Head of caudate nucleus (tissue), 42 donors: ENCODE data around the gene TP53AIP1.
A peak's percentile ranks its signal among the peaks of the same experiment; 100 is the strongest.

Experiments
- DNase-seq, 42 donors: peaks; one replicate each; pipeline versions ENCODE4 v3.0.0 to v3.0.0-alpha.2; 2020 to 2021; ENCODE audit warnings: mixed read lengths in 7 of 42
- intact Hi-C: fragments of 100-400 bp; cut with DNase I; formaldehyde crosslinking; loops from one replicate; pipeline ENCODE4 v1.15.0; 2022

The TP53AIP1 gene

DNA sequence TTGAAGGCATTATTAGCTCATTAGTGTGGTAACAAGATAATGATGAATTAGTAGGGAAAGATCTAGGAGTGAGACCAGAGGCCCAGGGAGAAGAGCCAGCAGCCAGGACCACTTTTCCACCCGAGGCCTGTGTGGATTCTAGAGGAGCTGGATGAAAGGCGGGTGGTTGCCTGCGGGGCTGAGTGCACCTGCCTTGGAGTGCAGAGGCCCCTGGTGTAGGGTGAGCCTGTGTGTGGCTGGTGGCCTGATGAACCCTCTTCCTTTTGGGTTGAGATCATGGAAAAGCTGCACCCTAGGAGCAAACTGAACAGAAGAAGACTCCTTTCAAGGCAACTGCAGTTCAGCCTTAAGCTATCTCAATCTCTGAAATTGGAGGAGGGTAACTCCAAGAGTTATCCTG is 5.9 kb upstream of the TP53AIP1 start:
- intact Hi-C loops = no loop called here
- peak in 1 of 42 donors; percentile 24 for DNase-seq

GRCh38 chr11:128947773-128948172 is 5.1 kb upstream of the TP53AIP1 start:
- DNase-seq = no peak
- intact Hi-C loops = no loop called here

- DNase-seq = no peak
- intact Hi-C loops = no loop called here
Measured at GRCh38 chr11:128946648-128947047, 4.0 kb upstream of the TP53AIP1 start.

GRCh38 chr11:128943428-128943976 is 831 bp upstream of the TP53AIP1 start:
- no peak for DNase-seq
- intact Hi-C loops = no loop called here

GRCh38 chr11:128942272-128942612 is 429 bp downstream of the TP53AIP1 start:
- intact Hi-C loops = no loop called here
- DNase-seq = no peak

DNA sequence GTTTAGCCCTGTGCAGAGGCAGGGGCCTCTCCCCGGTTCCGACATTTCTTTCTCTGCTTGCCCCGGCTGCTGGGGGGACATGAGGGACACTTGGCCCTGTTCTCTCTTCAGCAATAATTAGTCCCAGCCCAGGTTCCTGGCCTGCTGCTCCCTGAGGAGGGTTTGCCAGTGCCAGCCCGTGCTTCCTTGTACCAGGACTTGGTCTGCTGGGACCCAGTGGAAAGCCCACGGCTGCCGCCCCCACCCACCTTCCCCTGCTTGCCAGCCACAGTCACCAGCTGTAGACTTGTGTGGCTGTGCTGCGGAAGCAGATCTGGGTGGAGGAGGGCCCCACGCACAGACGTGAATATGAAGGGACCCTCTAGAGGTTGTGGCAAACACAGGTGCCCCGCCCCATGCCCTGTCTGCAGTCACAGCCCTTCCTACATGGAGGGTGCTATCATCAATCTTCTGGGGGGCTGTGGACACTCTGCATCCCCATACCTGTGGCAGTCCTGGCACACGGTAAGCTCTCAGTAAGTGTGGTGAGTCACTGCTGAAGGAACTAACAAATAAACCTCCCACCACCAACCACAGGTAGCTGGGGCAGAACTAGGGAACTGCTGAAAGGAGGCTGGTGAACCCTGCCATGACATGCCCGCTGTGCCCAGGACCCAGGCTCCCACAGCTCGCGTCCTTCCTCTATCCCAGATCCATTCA is 949 bp downstream of the TP53AIP1 start:
- no peak for DNase-seq
- intact Hi-C loops = no loop called here

- DNase-seq = no peak
- intact Hi-C loops = no loop called here
Measured at GRCh38 chr11:128941110-128941509, 1.6 kb downstream of the TP53AIP1 start.

GRCh38 chr11:128940603-128941002 is 2.1 kb downstream of the TP53AIP1 start:
- DNase-seq = no peak
- intact Hi-C loops = no loop called here

DNA sequence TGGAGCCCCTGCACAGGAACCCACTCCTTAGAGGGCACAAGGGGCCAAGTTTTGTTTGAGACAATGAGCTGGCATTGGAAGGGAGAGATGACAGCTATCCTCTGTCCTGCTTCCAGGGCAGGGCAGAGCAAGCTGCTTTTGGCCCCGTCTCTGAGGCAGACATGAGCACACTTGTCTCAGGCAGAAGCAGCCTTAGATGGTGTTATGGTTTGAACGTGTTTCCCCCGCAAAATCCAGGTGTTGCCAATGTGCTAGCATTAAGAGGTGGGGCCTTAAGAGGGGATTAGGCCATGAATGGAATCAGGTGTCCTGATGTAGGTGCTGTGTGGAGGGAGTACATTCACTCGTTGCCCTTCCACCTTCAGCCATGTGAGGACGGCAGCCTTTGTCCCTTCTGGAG is 2.5 kb downstream of the TP53AIP1 start:
- intact Hi-C loops = no loop called here
- DNase-seq = no peak

- intact Hi-C loops = no loop called here
- DNase-seq = no peak
Measured at GRCh38 chr11:128939591-128939990, 3.1 kb downstream of the TP53AIP1 start.

GRCh38 chr11:128938156-128938885 is 4.3 kb downstream of the TP53AIP1 start:
- intact Hi-C loops = no loop called here
- DNase-seq = no peak

- intact Hi-C loops = no loop called here
- DNase-seq = no peak
Measured at GRCh38 chr11:128937480-128937879, 5.2 kb downstream of the TP53AIP1 start.

- peak in 1 of 42 donors; percentile 14 for DNase-seq
- intact Hi-C loops = no loop called here
Measured at GRCh38 chr11:128936606-128937251, 5.9 kb downstream of the TP53AIP1 start.

DNA sequence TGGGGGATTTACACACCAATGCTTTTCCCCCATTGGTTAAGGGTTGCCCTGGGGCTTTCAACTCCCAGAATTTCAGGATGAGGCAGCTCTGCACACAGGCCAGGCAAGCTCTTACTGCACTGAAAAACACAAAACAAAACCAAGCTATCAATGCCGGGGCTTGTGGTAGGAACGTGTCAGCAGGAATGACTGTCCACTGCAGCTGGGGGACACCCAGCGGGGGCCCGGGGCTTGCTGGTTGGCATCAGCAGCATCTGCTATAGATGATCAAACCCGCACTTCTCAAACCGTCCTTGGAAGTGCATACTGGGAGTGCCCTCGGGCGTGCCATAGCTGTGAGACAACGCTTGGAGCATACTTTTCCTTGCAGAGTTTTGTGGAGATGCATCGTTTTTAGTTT is 7.7 kb downstream of the TP53AIP1 start:
- intact Hi-C loops = no loop called here
- DNase-seq = no peak

DNA sequence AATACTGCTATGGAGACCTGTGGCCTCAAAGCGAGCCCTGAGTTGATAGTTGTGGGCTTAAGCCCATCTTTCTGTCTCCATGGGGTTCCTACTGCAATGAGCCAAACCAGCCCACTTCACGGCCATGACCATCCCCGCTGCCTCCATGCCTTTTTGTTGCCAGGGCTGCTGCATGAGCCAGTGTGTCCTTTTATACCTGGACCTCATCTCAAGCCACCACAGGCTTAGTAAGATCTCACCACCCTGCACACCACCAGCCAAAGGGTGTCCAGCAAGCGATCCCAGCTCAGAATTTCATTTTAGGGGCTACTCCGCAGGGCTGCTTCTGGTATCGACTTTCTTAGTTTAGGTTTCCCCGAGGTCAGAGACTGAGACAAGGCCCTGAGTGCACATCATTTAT is 8.3 kb downstream of the TP53AIP1 start:
- intact Hi-C loops = no loop called here
- no peak for DNase-seq

GRCh38 chr11:128933481-128934178 is 9.0 kb downstream of the TP53AIP1 start:
- intact Hi-C loops = no loop called here
- DNase-seq = no peak

DNA sequence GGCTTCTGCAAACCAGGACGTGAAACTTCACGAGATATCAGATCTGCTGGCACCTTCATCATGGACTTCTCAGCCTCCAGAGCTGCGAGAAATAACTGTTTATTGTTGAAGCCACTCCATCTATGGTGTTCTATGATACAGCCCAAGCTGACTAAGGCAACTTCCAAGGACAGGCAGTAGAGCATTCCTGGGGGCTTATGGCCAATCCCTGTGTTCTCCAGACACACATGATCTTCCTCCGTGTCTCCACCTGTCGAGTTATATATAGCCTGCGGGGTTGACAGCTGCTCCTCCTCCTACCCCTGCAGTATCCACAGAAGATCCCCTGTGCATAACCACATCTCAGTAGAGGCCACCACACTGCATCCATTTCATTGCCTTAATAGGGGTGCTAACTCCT is 11.0 kb downstream of the TP53AIP1 start:
- DNase-seq = no peak
- intact Hi-C loops = no loop called here

DNA sequence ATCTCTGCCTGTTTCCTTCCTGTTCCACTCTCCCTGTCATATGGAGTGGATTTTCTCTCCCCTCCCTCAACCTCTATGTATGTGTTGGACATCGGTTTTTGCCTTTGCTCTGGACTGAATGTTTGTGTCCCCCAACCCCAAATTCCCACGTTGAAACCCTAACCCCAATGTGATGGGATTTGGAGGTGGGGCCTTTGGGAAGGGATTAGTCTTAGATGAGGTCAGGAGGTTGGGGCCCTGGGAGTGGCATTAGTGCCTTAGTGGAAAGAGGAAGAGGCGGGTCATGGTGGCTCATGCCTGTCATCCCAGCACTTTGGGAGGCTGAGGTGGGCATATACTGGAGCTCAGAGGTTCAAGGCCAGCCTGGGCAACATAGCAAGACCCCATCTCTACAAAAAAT is 11.6 kb downstream of the TP53AIP1 start:
- intact Hi-C loops = no loop called here
- no peak for DNase-seq

- DNase-seq = peak in 1 of 42 donors; percentile 11
- intact Hi-C loops = no loop called here
Measured at GRCh38 chr11:128929991-128930390, 12.7 kb downstream of the TP53AIP1 start.

DNA sequence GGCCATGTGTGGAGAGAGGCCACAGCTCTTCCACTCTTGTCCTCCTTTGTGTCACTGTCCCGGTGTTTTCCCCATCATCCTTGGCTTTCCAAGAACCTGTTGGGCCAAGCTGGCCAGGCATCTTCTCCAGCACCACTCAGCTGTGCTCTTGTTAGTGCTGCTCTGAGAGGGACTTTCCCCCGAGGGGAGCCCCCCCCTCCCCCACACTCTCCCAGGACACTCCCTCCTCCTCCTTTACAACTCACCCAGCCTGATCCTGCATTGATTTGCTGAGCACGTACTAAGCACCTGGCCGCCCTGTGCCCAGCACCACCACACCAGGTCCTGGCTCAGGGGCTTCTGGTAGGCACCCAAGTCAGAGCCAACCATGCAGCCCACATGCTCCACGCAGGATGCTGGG is 13.2 kb downstream of the TP53AIP1 start:
- intact Hi-C loops = no loop called here

More for the DNA sequence above, 13.2 kb downstream of the TP53AIP1 start:
- no peak for DNase-seq
